Measurements from ENCODE around the gene DDR1.

The DDR1 gene

DNA sequence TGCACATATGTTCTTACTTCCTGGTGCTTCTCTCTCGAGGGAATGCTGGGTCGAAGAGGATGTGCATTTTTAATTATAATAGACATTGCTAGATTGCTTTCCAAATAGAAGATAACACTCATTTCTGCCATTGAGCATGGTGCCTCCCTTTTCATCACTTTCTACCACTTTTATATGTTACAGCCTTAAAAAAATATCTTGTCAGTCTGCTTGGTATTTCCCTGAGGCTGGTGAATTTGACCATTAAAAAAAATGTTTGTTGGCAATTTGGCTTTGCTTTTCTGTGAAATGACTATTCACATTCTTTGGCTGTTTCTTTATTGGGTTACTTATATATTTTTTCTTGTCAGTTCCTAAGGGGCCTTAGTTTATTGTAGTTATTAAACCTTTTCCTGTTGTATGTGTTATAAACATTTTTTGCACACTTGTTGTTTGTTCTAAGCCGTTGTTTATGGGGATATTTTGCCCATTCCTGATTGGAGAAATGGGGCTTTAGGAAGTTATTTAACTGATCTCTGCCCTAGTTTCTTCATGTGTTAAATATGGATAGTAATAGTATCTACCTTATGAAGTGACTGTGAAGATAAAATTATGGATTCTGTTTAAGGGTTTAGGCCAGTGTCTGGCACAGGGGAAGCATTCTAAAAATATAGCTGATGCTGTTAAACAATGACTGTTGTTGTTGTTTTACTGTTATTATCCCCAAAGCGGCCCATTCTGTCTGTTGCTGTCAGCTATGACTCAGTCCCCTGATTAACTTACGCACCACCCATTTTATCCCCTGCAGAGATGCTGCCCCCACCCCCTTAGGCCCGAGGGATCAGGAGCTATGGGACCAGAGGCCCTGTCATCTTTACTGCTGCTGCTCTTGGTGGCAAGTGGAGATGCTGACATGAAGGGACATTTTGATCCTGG, 3.8 kb downstream of the DDR1 start:
- H3K4me3 ChIP-seq (ENCODE audit: low read depth in 1 of 5, low read length in 5 of 5) = no peak overlapping the region
- H3K9me3 ChIP-seq (ENCODE audit: control insufficient read depth in 5 of 5, low read length in 5 of 5) = no peaks in the 10 kb centered on the region
- peaks cover 0 to 35% (median 20%) of the 10 kb centered on the region in 5 donors for H3K36me3 ChIP-seq (ENCODE audit: control insufficient read depth in 5 of 5, insufficient read depth in 5 of 5, low read length in 5 of 5)
- no peak overlapping the region for H3K9ac ChIP-seq (ENCODE audit: low read length in 5 of 5)
- no peaks in the 10 kb centered on the region for H3K27me3 ChIP-seq (ENCODE audit: control insufficient read depth in 5 of 5, insufficient read depth in 4 of 5, low read length in 5 of 5)
- H3K27ac ChIP-seq (ENCODE audit: low read depth, low read length) = no peak overlapping the region
- H3K4me1 ChIP-seq (ENCODE audit: control insufficient read depth in 5 of 5, insufficient read depth in 5 of 5, low read length in 5 of 5) = peaks cover 10 to 33% (median 31%) of the 10 kb centered on the region in 5 donors

DNA sequence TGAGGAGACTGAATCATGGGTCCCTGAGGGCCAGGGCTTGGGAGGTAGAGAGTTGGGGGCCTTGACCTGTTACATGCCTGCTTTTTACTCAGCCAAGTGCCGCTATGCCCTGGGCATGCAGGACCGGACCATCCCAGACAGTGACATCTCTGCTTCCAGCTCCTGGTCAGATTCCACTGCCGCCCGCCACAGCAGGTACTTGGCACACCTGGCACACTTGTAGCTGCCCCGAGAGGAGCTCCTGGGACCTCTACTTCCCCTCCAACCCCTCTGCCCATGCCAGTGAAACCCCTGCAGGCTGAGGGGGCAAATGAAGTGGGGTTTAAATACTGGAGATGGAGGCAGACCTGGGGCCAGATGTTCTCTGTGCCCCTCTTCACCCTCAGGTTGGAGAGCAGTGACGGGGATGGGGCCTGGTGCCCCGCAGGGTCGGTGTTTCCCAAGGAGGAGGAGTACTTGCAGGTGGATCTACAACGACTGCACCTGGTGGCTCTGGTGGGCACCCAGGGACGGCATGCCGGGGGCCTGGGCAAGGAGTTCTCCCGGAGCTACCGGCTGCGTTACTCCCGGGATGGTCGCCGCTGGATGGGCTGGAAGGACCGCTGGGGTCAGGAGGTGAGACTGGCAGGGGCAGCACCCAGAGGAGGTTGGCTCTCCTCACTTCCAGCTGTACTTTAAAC, 4.6 kb downstream of the DDR1 start:
- Histone ChIP-seq H3K9me3 (ENCODE audit: control insufficient read depth in 5 of 5, low read length in 5 of 5) (no peaks in the 10 kb centered on the region), H3K4me1 (ENCODE audit: control insufficient read depth in 5 of 5, insufficient read depth in 5 of 5, low read length in 5 of 5) (peaks cover 4 to 25% (median 23%) of the 10 kb centered on the region in 5 donors), H3K9ac (ENCODE audit: low read length in 5 of 5) (no peak overlapping the region), H3K4me3 (ENCODE audit: low read depth in 1 of 5, low read length in 5 of 5) (no peak overlapping the region), H3K27ac (ENCODE audit: low read depth, low read length) (no peak overlapping the region), H3K27me3 (ENCODE audit: control insufficient read depth in 5 of 5, insufficient read depth in 4 of 5, low read length in 5 of 5) (no peaks in the 10 kb centered on the region), H3K36me3 (ENCODE audit: control insufficient read depth in 5 of 5, insufficient read depth in 5 of 5, low read length in 5 of 5) (peaks cover 0 to 43% (median 25%) of the 10 kb centered on the region in 5 donors)

GRCh38 chr6:30889496-30889885, 5.2 kb downstream of the DDR1 start:
- H3K9ac ChIP-seq (ENCODE audit: low read length in 5 of 5) = no peak overlapping the region

DNA sequence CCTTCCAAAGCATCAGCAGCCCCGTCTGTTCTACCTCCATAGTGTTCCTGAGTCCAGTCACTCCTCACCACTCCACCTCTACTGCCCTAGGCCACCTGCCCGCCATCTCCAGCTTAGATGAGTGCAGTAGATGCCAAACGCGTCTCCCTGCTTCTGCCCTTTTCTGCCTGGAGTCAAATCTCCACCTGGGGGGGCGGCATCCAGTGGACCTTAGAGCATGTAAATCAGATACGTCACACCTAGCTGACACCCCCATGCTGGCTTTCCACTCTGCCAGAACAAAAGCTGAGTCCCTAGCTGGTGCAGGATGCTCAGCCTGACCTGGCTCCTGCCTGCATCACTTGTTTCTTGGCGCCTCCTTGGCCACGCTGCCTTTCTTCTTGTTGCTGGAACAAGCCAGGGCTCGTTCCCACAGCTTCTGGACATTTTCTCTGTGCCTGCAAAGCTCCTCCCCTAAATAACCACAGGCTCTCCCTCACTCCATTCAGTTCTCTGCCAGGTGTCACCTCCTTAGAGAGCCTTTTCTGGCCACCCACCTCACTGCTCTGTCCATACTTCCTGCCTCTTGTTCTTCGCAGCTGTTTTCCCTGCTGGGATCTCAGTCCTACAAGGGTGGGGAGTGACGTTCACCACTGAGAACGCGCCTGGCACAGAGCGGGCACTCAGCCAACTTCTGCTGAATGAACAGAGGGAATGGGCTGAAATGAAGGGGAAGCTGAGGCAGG, 5.8 kb downstream of the DDR1 start:
- H3K9ac ChIP-seq (ENCODE audit: low read length in 5 of 5) = no peak overlapping the region

More at GRCh38 chr6:30889496-30889885, 5.2 kb downstream of the DDR1 start:
- no peaks in the 10 kb centered on the region for H3K27me3 ChIP-seq (ENCODE audit: control insufficient read depth in 5 of 5, insufficient read depth in 4 of 5, low read length in 5 of 5)
- peaks cover 0 to 48% (median 29%) of the 10 kb centered on the region in 5 donors for H3K36me3 ChIP-seq (ENCODE audit: control insufficient read depth in 5 of 5, insufficient read depth in 5 of 5, low read length in 5 of 5)
- peaks cover 4 to 25% (median 22%) of the 10 kb centered on the region in 5 donors for H3K4me1 ChIP-seq (ENCODE audit: control insufficient read depth in 5 of 5, insufficient read depth in 5 of 5, low read length in 5 of 5)
- H3K27ac ChIP-seq (ENCODE audit: low read depth, low read length) = no peak overlapping the region
- no peak overlapping the region for H3K4me3 ChIP-seq (ENCODE audit: low read depth in 1 of 5, low read length in 5 of 5)
- H3K9me3 ChIP-seq (ENCODE audit: control insufficient read depth in 5 of 5, low read length in 5 of 5) = no peaks in the 10 kb centered on the region

GRCh38 chr6:30890646-30891449, 6.5 kb downstream of the DDR1 start:
- peaks cover 0 to 12% (median 10%) of the 10 kb centered on the region in 5 donors for H3K4me1 ChIP-seq (ENCODE audit: control insufficient read depth in 5 of 5, insufficient read depth in 5 of 5, low read length in 5 of 5)
- no peak overlapping the region for H3K9ac ChIP-seq (ENCODE audit: low read length in 5 of 5)
- no peaks in the 10 kb centered on the region for H3K9me3 ChIP-seq (ENCODE audit: control insufficient read depth in 5 of 5, low read length in 5 of 5)
- no peaks in the 10 kb centered on the region for H3K27me3 ChIP-seq (ENCODE audit: control insufficient read depth in 5 of 5, insufficient read depth in 4 of 5, low read length in 5 of 5)
- H3K27ac ChIP-seq (ENCODE audit: low read depth, low read length) = no peak overlapping the region
- no peak overlapping the region for H3K4me3 ChIP-seq (ENCODE audit: low read depth in 1 of 5, low read length in 5 of 5)
- peaks cover 6 to 62% (median 43%) of the 10 kb centered on the region in 5 donors for H3K36me3 ChIP-seq (ENCODE audit: control insufficient read depth in 5 of 5, insufficient read depth in 5 of 5, low read length in 5 of 5)

More for the DNA sequence above, 5.8 kb downstream of the DDR1 start:
- peaks cover 4 to 20% (median 18%) of the 10 kb centered on the region in 5 donors for H3K4me1 ChIP-seq (ENCODE audit: control insufficient read depth in 5 of 5, insufficient read depth in 5 of 5, low read length in 5 of 5)
- no peak overlapping the region for H3K27ac ChIP-seq (ENCODE audit: low read depth, low read length)
- no peaks in the 10 kb centered on the region for H3K9me3 ChIP-seq (ENCODE audit: control insufficient read depth in 5 of 5, low read length in 5 of 5)
- H3K4me3 ChIP-seq (ENCODE audit: low read depth in 1 of 5, low read length in 5 of 5) = no peak overlapping the region
- H3K27me3 ChIP-seq (ENCODE audit: control insufficient read depth in 5 of 5, insufficient read depth in 4 of 5, low read length in 5 of 5) = no peaks in the 10 kb centered on the region
- peaks cover 5 to 54% (median 35%) of the 10 kb centered on the region in 5 donors for H3K36me3 ChIP-seq (ENCODE audit: control insufficient read depth in 5 of 5, insufficient read depth in 5 of 5, low read length in 5 of 5)

GRCh38 chr6:30891450-30891723, 7.1 kb downstream of the DDR1 start:
- H3K9me3 ChIP-seq (ENCODE audit: control insufficient read depth in 5 of 5, low read length in 5 of 5) = no peaks in the 10 kb centered on the region
- no peak overlapping the region for H3K9ac ChIP-seq (ENCODE audit: low read length in 5 of 5)
- H3K27ac ChIP-seq (ENCODE audit: low read depth, low read length) = no peak overlapping the region
- no peaks in the 10 kb centered on the region for H3K27me3 ChIP-seq (ENCODE audit: control insufficient read depth in 5 of 5, insufficient read depth in 4 of 5, low read length in 5 of 5)
- peaks cover 0 to 7% (median 5%) of the 10 kb centered on the region in 5 donors for H3K4me1 ChIP-seq (ENCODE audit: control insufficient read depth in 5 of 5, insufficient read depth in 5 of 5, low read length in 5 of 5)
- H3K36me3 ChIP-seq (ENCODE audit: control insufficient read depth in 5 of 5, insufficient read depth in 5 of 5, low read length in 5 of 5) = peaks cover 6 to 66% (median 44%) of the 10 kb centered on the region in 5 donors
- no peak overlapping the region for H3K4me3 ChIP-seq (ENCODE audit: low read depth in 1 of 5, low read length in 5 of 5)

GRCh38 chr6:30891816-30892538, 7.7 kb downstream of the DDR1 start:
- Histone ChIP-seq H3K9ac (ENCODE audit: low read length in 5 of 5) (no peak overlapping the region), H3K36me3 (ENCODE audit: control insufficient read depth in 5 of 5, insufficient read depth in 5 of 5, low read length in 5 of 5) (peaks cover 6 to 72% (median 48%) of the 10 kb centered on the region in 5 donors), H3K27ac (ENCODE audit: low read depth, low read length) (no peak overlapping the region), H3K9me3 (ENCODE audit: control insufficient read depth in 5 of 5, low read length in 5 of 5) (no peaks in the 10 kb centered on the region), H3K4me3 (ENCODE audit: low read depth in 1 of 5, low read length in 5 of 5) (no peak overlapping the region), H3K27me3 (ENCODE audit: control insufficient read depth in 5 of 5, insufficient read depth in 4 of 5, low read length in 5 of 5) (no peaks in the 10 kb centered on the region), H3K4me1 (ENCODE audit: control insufficient read depth in 5 of 5, insufficient read depth in 5 of 5, low read length in 5 of 5) (peaks cover 0 to 1% (median 0%) of the 10 kb centered on the region in 5 donors)

DNA sequence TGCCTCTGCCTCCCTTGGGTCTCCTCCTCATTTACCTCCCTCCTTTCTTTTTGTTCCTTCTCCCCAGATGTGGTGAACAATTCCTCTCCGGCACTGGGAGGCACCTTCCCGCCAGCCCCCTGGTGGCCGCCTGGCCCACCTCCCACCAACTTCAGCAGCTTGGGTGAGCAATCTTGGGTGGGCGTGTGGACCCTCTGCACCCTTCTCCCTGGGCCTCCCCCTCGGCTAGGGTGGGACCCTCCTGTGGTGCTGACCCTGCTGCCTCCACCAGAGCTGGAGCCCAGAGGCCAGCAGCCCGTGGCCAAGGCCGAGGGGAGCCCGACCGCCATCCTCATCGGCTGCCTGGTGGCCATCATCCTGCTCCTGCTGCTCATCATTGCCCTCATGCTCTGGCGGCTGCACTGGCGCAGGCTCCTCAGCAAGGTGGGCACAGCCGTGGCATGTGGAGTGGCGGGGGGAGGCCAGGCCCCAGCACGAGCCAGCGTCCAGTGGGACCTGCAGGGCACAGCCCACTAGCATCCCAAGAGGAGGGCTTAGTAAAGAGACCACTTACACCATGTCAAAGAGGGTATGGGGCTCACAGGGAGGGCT, 8.8 kb downstream of the DDR1 start:
- peaks cover 6 to 82% (median 58%) of the 10 kb centered on the region in 5 donors for H3K36me3 ChIP-seq (ENCODE audit: control insufficient read depth in 5 of 5, insufficient read depth in 5 of 5, low read length in 5 of 5)

DNA sequence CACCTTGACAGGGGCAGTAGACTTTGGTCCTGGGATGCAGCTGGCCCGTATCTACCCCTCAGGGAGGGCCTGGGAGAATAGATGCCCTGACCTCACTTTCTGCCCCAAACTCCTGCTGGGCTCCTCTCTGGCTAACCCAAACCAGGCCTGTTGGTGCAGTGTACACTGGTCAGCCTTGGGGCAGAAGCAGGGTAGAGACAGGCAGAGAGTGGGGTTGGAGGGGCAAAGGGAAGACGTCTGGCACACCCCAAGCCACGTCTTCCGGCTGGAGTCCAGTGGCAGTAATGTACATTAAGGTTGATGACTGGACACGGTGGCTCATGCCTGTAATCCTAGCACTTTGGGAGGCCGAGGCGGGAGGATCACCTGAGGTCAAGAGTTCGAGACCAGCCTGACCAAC, 9.3 kb downstream of the DDR1 start:
- no peak overlapping the region for H3K27ac ChIP-seq (ENCODE audit: low read depth, low read length)
- H3K4me1 ChIP-seq (ENCODE audit: control insufficient read depth in 5 of 5, insufficient read depth in 5 of 5, low read length in 5 of 5) = no peaks in the 10 kb centered on the region
- H3K27me3 ChIP-seq (ENCODE audit: control insufficient read depth in 5 of 5, insufficient read depth in 4 of 5, low read length in 5 of 5) = no peaks in the 10 kb centered on the region
- peaks cover 6 to 87% (median 63%) of the 10 kb centered on the region in 5 donors for H3K36me3 ChIP-seq (ENCODE audit: control insufficient read depth in 5 of 5, insufficient read depth in 5 of 5, low read length in 5 of 5)
- H3K9me3 ChIP-seq (ENCODE audit: control insufficient read depth in 5 of 5, low read length in 5 of 5) = no peaks in the 10 kb centered on the region
- no peak overlapping the region for H3K4me3 ChIP-seq (ENCODE audit: low read depth in 1 of 5, low read length in 5 of 5)
- H3K9ac ChIP-seq (ENCODE audit: low read length in 5 of 5) = no peak overlapping the region

More for the DNA sequence above, 8.8 kb downstream of the DDR1 start:
- H3K4me1 ChIP-seq (ENCODE audit: control insufficient read depth in 5 of 5, insufficient read depth in 5 of 5, low read length in 5 of 5) = no peaks in the 10 kb centered on the region
- no peak overlapping the region for H3K9ac ChIP-seq (ENCODE audit: low read length in 5 of 5)
- H3K4me3 ChIP-seq (ENCODE audit: low read depth in 1 of 5, low read length in 5 of 5) = no peak overlapping the region
- no peaks in the 10 kb centered on the region for H3K27me3 ChIP-seq (ENCODE audit: control insufficient read depth in 5 of 5, insufficient read depth in 4 of 5, low read length in 5 of 5)
- H3K27ac ChIP-seq (ENCODE audit: low read depth, low read length) = no peak overlapping the region
- H3K9me3 ChIP-seq (ENCODE audit: control insufficient read depth in 5 of 5, low read length in 5 of 5) = no peaks in the 10 kb centered on the region
